Effector memory CD4-positive, alpha-beta T cell (primary cell): ENCODE results near the gene CDYL.

Source experiments
- DNase-seq, 3 donors: peaks; one replicate each; pipeline ENCODE4 v3.0.0-alpha.2; 2020
- H3K27ac ChIP-seq: 2 replicates; pipeline ENCODE4 v1.7.0; 2013; ENCODE audit warnings: mild to moderate bottlenecking, low read length, moderate library complexity; ENCODE audit not compliant: insufficient read depth, poor library complexity, severe bottlenecking
- H3K27me3 ChIP-seq: replicated peaks from 2 replicates; pipeline ENCODE4 v1.7.0; 2013; ENCODE audit warnings: mild to moderate bottlenecking, low read length; ENCODE audit not compliant: insufficient read depth, control insufficient read depth, poor library complexity, severe bottlenecking
- H3K36me3 ChIP-seq: 2 replicates; pipeline ENCODE4 v1.7.0; 2013; ENCODE audit warnings: mild to moderate bottlenecking, low read length, moderate library complexity; ENCODE audit not compliant: control insufficient read depth, insufficient read depth
- H3K4me1 ChIP-seq: 2 replicates; pipeline ENCODE4 v1.7.0; 2013; ENCODE audit warnings: low read length, mild to moderate bottlenecking; ENCODE audit not compliant: control insufficient read depth, insufficient read depth, poor library complexity, severe bottlenecking
- H3K4me3 ChIP-seq: 2 replicates; pipeline ENCODE4 v1.7.0; 2013; ENCODE audit warnings: low read length, low read depth, mild to moderate bottlenecking; ENCODE audit not compliant: insufficient read depth, poor library complexity, severe bottlenecking
- H3K9me3 ChIP-seq: 2 replicates; pipeline ENCODE4 v1.7.0; 2013; ENCODE audit warnings: mild to moderate bottlenecking, low read length, moderate library complexity; ENCODE audit not compliant: control insufficient read depth

The CDYL gene

DNA sequence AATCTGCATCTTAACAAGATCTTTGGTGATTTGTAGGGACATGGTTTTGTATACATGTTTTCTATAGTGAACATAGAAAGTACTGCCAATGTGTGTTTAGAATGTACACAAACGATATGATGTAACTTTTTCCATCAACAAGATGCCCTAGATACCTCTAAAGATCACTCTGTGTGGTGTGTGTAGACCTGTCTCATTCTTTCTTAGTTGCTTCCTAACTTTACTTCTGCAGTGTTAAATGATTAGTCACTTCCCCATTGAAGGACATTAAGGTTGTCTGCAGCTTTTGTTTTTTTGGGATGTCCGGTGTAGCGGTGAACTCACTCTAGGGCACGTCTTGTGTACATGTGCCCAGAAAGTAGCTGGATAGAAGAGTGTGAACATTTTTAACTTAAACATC is 35.9 kb downstream of the CDYL start:
- no peak for DNase-seq
- H3K27ac ChIP-seq = no peak overlapping the region

DNA sequence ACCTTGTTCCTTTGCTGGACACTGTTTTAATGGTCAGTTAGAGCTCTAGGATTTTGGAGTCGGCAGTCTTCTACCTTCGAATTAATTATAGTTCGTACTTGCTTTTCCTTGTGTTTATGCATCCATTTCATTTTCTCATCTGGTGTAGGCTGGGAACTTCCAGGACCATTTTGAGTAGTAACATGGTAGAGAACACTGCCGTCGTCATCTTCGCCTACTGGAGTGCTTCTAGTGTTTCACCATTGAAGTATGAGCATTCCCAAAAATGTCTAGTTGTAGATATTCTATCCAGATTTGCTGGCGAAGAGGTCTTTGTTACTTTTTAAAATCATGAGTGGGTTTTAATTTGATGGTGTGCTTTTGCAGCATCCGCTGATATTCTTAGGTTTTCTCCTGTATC is 36.9 kb downstream of the CDYL start:
- H3K36me3 ChIP-seq = no peaks in the 10 kb centered on the region
- no peaks in the 10 kb centered on the region for H3K9me3 ChIP-seq
- H3K27me3 ChIP-seq = no peaks in the 10 kb centered on the region
- H3K4me1 ChIP-seq = no peaks in the 10 kb centered on the region
- no peak overlapping the region for H3K4me3 ChIP-seq
- no peak for DNase-seq
- H3K27ac ChIP-seq = no peak overlapping the region

More for the DNA sequence above, 35.9 kb downstream of the CDYL start:
- H3K9me3 ChIP-seq = no peaks in the 10 kb centered on the region
- H3K36me3 ChIP-seq = no peaks in the 10 kb centered on the region
- no peaks in the 10 kb centered on the region for H3K4me1 ChIP-seq
- H3K4me3 ChIP-seq = no peak overlapping the region
- H3K27me3 ChIP-seq = no peaks in the 10 kb centered on the region

DNA sequence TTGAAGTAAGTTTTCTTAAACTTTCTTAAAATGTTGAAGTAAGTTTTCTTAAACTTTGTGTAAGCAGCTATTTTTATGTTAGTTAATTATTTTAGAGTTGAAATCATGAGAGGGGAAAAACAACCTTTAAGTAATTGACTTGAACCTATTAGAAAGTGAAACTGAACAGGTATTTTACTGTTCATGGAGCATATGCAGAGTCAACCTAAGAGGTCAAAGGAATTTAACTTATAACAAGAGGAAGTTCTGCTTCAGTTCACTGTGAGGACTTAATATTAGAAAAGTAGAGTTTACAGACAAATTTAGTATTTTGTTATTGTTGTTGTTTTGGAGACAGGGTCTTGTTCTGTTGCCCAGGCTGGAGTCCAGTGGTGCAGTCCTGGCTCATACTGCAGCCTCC is 38.0 kb downstream of the CDYL start:
- no peak for DNase-seq
- no peaks in the 10 kb centered on the region for H3K9me3 ChIP-seq
- H3K4me1 ChIP-seq = no peaks in the 10 kb centered on the region
- H3K36me3 ChIP-seq = no peaks in the 10 kb centered on the region
- H3K27me3 ChIP-seq = no peaks in the 10 kb centered on the region
- H3K27ac ChIP-seq = no peak overlapping the region
- H3K4me3 ChIP-seq = no peak overlapping the region

DNA sequence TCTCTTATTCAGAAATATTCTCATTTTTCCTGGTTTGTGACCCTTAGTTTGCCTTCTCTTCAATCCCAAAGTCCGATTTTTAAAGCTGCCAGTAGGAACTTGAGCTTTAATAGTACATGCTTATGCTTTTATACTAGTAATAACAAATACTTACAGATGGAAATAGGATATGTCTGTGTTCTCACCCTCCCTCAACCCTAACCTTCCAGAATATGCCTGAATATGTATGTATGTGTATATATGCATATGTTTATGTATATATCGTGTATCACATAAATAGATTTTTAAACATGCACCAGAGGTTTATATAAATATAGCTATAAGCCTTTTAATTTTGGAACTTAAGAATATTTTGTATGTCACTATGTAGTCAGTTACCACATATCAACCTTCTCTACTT is 38.8 kb downstream of the CDYL start:
- Histone ChIP-seq H3K27me3 (no peaks in the 10 kb centered on the region), H3K9me3 (no peaks in the 10 kb centered on the region), H3K4me3 (no peak overlapping the region), H3K36me3 (no peaks in the 10 kb centered on the region), H3K27ac (no peak overlapping the region), H3K4me1 (no peaks in the 10 kb centered on the region)
- no peak for DNase-seq

DNA sequence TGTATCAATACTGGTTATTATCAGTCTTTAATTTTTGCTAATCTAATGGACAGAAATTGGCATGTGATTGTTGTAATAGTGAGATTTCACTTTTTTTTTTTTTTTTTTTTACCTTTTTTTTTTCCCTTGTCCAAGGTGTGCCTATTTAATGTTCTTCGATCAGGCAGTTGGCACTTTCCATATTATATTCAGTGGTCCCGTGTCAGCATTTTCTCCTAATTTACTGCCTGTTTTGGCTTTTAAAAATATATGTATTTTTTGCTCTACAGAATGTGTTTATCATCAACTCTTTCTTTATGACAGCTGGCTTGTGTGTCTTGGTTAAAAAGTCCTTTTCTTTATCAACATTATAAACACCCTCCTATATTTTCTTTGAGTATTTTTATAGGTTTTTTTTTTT is 39.4 kb downstream of the CDYL start:
- no peaks in the 10 kb centered on the region for H3K27me3 ChIP-seq
- H3K9me3 ChIP-seq = no peaks in the 10 kb centered on the region
- no peak for DNase-seq
- no peaks in the 10 kb centered on the region for H3K4me1 ChIP-seq
- no peaks in the 10 kb centered on the region for H3K36me3 ChIP-seq
- H3K27ac ChIP-seq = no peak overlapping the region
- no peak overlapping the region for H3K4me3 ChIP-seq

DNA sequence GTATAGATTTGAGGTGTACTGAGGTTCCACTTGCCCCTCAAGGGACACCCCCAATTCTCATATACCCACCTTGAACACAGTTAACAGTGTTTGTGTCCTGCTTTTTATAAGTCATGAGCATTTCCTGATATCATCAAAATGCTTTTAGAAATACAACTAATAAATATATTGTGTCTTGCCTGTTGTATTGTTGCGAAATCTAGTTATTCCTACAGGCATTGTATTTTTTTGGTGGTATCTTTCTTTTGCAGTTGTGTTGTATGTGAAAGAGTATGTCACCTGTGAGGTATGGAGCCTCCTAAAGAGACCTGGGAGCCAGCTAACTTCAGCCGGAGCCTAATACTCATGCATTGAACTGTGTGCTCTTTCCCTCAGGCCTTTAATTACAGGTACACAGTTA is 40.7 kb downstream of the CDYL start:
- H3K27me3 ChIP-seq = no peaks in the 10 kb centered on the region
- H3K9me3 ChIP-seq = no peaks in the 10 kb centered on the region
- H3K27ac ChIP-seq = no peak overlapping the region
- no peaks in the 10 kb centered on the region for H3K4me1 ChIP-seq
- H3K36me3 ChIP-seq = no peaks in the 10 kb centered on the region
- no peak for DNase-seq
- H3K4me3 ChIP-seq = no peak overlapping the region

DNA sequence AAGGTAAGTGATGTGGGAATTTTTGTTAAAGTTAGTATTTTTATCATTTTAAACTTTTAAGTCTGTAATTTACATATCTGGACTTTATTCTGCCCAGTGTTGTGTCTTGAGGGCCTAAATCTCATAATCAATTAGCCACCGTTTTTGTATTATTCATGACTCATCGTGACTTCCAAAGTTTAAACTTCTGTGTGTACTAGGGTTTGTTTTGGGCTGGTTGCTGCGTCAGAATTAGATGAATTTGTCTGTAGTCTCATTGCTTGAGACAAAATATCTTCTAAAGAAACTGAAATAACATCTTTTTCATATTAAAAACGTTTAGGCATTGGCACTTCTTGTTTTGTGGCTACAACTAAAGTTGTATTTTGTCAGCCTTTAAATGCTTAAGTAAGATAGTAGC is 41.3 kb downstream of the CDYL start:
- H3K27me3 ChIP-seq = no peaks in the 10 kb centered on the region
- H3K27ac ChIP-seq = no peak overlapping the region
- H3K4me3 ChIP-seq = no peak overlapping the region
- H3K4me1 ChIP-seq = no peaks in the 10 kb centered on the region
- DNase-seq = no peak
- no peaks in the 10 kb centered on the region for H3K9me3 ChIP-seq
- no peaks in the 10 kb centered on the region for H3K36me3 ChIP-seq

DNA sequence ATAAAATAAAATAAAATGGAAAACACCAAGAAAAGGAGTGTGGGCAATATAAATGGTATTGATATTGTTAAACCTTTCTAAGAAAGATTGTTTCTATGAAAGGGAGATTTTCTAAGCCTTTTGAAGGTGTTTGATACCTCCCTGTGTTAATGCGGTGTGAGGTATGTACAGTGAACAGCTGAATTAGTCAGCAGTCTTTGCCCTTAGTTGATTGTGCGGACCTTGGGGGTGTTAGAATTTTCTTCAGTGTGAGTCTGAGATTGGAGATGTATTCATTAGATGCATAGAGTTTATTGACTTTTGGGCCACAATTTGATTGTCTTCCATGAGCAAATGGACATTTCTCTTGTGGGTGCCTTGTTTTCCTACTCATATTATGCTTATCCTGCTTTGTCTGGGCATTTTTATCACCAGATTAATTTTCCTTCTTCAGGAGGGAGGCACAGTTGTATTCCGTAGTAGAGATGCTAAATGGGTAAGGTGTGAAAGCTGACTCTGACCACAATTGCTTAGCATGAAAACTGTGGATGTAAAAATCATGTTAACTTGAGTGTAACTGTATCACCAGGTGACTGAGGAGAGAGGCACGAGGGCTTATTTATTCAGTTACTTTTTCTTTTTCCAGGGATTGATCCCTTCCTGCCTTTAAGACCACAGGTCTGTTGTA is 42.2 kb downstream of the CDYL start:
- H3K4me1 ChIP-seq = no peaks in the 10 kb centered on the region

DNA sequence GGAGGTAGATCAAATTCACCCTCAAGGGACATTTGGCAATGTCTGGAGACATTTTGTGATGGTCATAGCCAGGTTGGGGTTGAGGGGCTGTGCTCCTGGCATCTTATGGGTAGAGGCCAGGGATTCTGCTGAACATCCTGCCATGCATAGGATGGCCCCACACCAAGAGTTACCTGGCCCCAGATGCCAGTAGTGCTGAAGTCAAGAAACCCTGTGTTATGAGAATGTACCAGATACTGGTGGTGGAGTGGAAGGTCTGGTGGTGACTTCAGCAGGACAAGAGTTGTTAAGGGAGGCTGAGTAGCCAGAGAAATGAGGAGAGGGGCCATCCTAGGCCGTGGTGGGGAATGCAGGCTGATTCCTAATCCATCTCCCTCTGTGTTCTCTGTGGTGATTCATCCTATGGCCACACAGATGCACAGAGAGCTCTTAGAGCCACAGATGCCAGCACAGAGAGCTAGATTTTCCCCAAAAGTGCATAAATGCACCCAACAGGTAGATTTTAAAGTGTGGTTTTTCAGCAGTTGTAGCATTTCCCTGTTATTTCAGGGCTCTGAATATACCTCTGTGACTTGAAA is 43.6 kb downstream of the CDYL start:
- Histone ChIP-seq H3K27me3 (no peaks in the 10 kb centered on the region), H3K4me3 (no peak overlapping the region), H3K36me3 (no peaks in the 10 kb centered on the region), H3K9me3 (no peaks in the 10 kb centered on the region), H3K4me1 (no peaks in the 10 kb centered on the region), H3K27ac (no peak overlapping the region)
- no peak for DNase-seq

More for the DNA sequence above, 42.2 kb downstream of the CDYL start:
- no peaks in the 10 kb centered on the region for H3K36me3 ChIP-seq
- no peaks in the 10 kb centered on the region for H3K27me3 ChIP-seq
- no peak overlapping the region for H3K4me3 ChIP-seq
- DNase-seq = no peak
- no peaks in the 10 kb centered on the region for H3K9me3 ChIP-seq
- H3K27ac ChIP-seq = no peak overlapping the region

DNA sequence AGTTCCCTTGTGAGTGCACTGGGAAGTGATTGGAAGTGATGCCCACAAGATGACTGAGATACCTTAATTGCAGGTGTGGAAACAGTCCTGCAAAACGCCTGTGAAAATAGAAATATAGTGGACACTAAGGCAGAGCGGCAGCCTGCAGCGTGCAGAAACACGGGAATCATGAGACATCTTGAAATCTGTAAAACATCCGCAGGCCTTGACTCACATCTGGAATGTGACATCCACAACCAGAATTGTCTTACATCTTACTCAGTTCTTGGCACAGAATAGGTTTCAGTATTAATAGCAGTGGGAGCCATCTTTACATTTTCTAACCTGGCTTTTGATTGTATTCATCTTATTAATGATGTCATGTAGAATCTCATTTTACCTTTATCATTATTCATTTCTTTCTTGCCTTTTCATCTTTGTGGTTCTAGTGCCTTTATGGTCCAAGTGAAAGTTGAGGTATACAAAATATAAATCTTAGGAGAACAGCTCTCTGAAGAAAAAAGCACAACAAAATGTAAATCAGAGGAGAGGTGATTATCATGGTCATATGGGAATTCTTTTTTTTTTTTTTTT is 44.6 kb downstream of the CDYL start:
- Histone ChIP-seq H3K27me3 (no peaks in the 10 kb centered on the region), H3K9me3 (no peaks in the 10 kb centered on the region), H3K4me1 (no peaks in the 10 kb centered on the region), H3K4me3 (no peak overlapping the region), H3K27ac (no peak overlapping the region), H3K36me3 (no peaks in the 10 kb centered on the region)
- no peak for DNase-seq
